GM21423 (cell line): ENCODE data around the gene ITGB3.
A peak's percentile ranks its signal among the peaks of the same experiment; 100 is the strongest.
"Not testable (repeated sequence)": the region's sequence is repeated elsewhere in the genome, so short reads cannot be mapped to it uniquely, and the experiment has no call there.

Experiments used
- ATAC-seq: cut with Tn5 transposase; IDR thresholded peaks from one replicate; pipeline ENCODE4 v1.9.1; 2021; ENCODE audit warnings: mild to moderate bottlenecking, moderate library complexity; ENCODE audit not compliant: unreplicated experiment

ITGB3 gene

DNA sequence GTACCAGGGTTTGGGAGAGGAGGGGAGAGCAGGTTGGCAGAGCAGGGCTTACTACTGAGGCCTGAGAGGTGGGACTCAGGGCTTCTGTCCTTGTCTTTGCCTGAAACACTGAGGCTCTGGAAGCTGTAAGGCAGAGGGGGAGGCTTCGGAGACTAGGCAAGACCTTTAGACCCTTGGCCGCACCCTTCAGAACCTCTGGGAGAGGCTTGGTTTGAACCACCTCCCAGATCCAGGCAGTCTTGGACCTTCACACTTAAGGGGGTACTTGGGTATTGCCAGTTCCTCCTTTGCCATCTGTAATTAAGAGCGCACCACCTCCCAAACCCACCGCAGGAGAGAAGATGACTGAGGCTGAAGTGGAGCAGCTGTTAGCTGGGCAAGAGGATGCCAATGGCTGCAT lies 31.6 kb upstream of the ITGB3 start:
- ATAC-seq: no peak

- ATAC-seq: no peak
These were observed 30.6 kb upstream of the ITGB3 start for GRCh38 chr17:47223007-47223406.

DNA sequence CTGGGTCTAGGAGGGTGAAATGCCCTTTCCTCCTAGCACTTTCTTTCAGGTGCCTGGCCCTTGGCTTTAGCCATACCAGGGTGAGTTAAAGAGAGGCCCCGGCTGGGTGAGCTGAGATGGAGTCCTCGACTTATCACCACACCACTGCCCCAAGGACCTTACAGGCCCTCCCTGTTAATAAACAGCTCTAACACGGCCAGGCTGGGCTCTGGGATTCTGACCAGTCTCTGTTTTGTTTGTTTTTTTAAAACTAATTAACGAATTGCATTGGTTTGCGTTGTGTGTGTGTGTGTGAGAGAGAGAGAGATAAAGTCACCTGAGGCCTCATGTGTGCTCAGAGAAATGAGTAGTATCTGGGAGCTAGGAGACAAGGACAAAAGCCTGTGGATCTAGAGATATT lies 30.2 kb upstream of the ITGB3 start:
- ATAC-seq: no peak

GRCh38 chr17:47224077-47224476 lies 29.6 kb upstream of the ITGB3 start:
- ATAC-seq: not testable (repeated sequence)

- no peak for ATAC-seq
These were observed 28.7 kb upstream of the ITGB3 start for GRCh38 chr17:47224966-47225365.

- no peak for ATAC-seq
These were observed 28.2 kb upstream of the ITGB3 start for GRCh38 chr17:47225436-47225858.

GRCh38 chr17:47225911-47226688 lies 27.5 kb upstream of the ITGB3 start:
- no peak for ATAC-seq

- no peak for ATAC-seq
These were observed 25.8 kb upstream of the ITGB3 start for GRCh38 chr17:47227862-47228261.

DNA sequence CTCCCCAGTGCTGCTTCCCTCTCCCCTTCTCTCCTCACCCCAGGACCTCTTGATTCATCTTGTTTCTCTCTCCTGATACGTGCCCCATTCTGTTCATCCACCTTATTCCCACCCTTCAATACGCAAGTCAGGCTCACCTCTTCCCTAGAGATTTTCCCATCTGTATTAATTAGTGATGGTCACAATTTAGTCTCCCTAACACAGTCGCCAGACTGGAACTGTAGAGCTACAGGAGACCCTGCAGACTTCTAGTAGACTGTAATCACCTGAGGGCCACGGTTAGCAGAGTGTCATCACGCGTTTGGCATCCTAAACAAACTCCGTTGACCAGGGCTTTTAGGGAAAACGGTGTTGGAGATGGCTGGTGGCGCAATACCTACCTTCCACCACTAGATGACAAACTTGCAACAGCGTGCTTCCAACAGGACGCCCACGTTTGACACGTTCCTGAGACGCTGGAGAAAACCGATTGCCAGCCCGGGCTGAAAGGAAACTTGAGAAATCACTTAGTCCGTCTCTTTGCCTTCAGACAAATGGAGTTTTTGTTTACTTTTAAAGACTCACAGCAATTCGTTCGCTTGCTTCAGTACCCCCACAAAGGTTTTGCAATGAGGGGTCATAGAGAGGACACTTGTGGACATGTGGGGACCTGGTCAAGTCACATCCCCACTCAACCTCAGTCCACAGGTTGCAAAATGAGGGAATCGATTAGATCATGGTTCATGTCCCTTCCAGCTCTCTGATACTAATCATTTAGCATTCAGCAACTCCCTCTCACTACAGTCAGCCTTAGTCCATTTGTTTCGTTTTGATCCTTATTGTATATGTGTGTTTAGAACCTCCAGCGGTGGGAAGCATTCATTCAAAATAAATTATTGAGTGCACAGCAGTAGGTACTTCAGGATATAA lies 23.8 kb upstream of the ITGB3 start:
- peak; percentile 77 for ATAC-seq

DNA sequence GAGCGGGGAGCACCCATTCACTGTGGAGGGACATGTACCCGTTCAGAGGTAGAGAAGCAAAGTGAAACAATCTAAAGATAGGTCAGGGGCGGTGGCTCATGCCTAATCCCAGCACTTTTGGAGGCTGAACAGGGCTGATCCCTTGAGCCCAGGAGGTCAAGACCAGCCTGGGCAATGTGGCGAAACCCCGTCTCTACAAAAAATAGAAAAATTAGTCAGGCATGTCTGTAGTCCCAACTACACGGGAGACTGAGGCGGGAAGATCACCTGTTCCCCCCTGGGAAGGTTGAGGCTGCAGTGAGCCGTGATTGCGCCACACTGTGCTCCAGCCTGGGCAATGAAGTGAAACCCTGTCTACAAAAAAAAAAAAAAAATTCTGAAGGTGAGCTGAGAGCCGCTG lies 22.8 kb upstream of the ITGB3 start:
- ATAC-seq: no peak

DNA sequence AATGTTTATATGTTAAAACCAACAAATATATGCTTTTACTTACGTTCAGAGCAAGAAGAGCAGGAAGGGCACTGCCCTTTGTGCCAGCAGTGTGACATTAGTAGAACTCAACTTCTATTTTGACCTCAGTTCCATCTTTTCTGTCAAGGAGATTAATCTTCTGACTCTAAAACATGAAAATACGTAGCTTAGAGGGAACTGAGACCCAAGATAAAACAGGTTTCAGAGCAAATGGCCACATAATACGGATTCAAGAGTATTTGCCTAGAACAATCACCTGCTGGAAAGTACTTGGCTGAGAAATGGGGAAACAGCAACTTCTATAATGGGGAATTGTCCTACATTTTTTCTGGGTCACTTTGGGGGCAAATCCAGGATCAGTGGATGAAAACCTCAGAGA lies 22.3 kb upstream of the ITGB3 start:
- no peak for ATAC-seq

DNA sequence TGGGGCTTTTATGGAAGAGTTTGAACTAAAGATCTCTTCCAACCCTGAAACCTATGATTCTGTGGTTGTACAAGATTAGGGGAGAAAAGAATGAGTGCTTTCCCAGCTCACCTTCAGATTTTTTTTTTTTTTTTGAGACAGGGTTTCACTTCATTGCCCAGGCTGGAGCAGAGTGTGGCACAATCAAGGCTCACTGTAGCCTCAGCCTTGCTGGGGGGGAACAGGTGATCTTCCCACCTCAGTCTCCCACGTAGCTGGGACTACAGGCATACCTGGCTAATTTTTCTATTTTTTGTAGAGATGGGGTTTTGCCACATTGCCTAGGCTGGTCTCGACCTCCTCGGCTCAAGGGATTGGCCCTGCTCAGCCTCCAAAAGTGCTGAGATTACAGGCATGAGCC lies 21.8 kb upstream of the ITGB3 start:
- no peak for ATAC-seq

DNA sequence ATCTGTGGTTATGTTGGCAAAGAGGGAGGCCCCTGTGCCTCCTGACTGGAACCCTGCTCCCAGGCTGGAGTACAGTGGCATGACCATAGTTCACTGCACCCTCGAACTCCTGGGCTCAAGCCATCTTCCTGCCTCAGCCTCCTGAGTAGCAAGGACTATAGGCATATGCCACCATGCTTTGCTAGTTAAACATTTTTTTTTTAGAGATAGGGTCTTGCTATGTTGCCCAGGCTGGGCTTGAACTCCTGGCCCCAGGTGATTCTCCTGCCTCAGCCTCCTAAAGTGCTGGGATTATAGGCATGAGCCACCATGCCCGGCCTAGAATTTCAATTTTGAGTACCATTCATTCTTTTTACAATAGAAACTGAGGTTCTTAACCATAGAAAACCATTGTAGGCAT lies 21.2 kb upstream of the ITGB3 start:
- ATAC-seq: no peak

GRCh38 chr17:47235506-47235905 lies 18.1 kb upstream of the ITGB3 start:
- ATAC-seq: no peak

DNA sequence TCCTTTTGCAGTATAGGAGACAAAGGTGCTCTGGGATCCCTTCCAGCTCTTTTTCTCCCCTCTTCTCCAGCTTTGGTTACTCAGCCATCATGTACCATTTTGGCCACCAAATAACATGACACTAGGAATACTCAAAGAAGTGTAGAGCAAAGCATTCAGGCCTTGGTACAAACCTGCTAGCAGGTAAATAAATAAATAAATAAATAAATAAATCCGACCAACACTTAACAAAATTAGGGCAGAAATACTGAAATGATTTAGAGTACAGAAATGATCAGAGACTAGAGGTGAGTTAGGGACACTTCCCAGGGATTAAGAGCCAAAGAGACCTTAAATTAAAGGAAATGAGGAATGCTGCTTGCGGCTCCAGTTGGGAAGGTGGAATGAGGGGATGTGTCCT lies 17.7 kb upstream of the ITGB3 start:
- no peak for ATAC-seq

- ATAC-seq: no peak
These were observed 15.8 kb upstream of the ITGB3 start for GRCh38 chr17:47237841-47238240.

- no peak for ATAC-seq
These were observed 15.2 kb upstream of the ITGB3 start for GRCh38 chr17:47238321-47239010.

GRCh38 chr17:47239619-47239966 lies 14.0 kb upstream of the ITGB3 start:
- no peak for ATAC-seq

GRCh38 chr17:47239967-47240651 lies 13.5 kb upstream of the ITGB3 start:
- no peak for ATAC-seq

- no peak for ATAC-seq
These were observed 12.8 kb upstream of the ITGB3 start for GRCh38 chr17:47240806-47241205.

GRCh38 chr17:47242648-47243047 lies 11.0 kb upstream of the ITGB3 start:
- ATAC-seq: no peak
